Activated T-cell treated with anti-CD3 and anti-CD28 coated beads for 24 hours (primary cell): ENCODE results near the gene CEMIP.

Experiments
- DNase-seq: peaks from one replicate; pipeline ENCODE4 v3.0.0-alpha.2; 2020; ENCODE audit warnings: low read depth

Gene CEMIP

GRCh38 chr15:80890341-80891005 lies 111.3 kb downstream of the CEMIP start:
- DNase-seq, result no peak

DNA sequence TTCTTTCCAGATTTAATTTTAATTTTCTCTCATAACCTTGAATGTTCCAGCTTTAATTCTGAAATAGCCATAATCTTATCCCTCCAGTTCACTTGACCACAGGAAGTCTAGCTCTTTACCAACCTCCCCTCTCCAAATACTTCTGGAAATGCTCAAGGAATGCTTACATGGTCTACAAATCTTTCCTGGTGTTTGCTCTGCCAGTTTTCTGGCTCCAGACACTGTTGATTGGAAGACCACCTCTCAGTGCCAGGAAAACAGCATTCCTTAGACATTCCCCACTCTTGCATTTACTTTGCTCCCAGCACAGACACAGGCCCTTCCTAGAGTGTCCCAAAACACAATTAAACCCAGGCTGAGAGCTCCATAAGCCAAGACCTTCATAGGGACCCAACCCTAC lies 111.8 kb downstream of the CEMIP start:
- no peak for DNase-seq

DNA sequence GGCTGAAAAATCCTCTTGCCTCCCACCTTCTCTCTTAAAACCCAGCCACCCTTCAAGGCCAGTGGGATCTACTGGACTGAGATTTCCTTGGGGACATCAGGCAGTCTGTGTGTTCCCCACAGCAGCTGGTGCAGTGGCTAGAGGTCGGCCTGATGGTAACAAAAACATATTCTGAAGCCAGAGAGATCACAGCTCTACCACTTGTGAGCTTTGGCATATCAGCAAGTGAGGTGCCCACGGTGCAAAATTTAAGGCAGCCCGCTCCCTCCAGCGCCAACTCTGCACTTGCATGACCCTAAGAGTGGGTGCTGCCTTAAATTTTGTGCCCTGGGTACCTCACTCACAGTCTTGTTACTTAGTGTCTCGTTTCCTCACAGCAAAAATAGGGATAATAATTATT lies 113.2 kb downstream of the CEMIP start:
- DNase-seq, result no peak

DNA sequence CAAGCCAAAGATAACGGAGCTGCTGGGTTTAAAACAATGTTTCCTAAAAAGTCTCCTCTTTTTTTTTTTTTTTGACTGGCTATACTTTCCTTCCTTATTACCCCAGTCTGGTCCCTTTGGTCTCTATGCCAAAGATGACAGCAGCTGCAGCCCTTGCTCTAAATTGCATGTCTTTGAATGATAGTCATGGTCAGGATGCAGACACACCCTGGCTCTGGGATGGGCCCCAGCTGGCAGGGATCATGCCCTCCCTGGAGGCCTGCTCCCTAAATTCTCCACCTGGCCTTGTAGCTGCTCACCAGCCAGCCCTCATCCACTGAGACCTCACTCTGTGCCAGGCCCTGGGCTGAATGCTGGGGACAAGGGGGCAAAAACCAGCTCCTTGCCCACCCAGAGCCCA lies 114.6 kb downstream of the CEMIP start:
- DNase-seq, result no peak

GRCh38 chr15:80895091-80895490 lies 115.9 kb downstream of the CEMIP start:
- DNase-seq, result no peak

DNA sequence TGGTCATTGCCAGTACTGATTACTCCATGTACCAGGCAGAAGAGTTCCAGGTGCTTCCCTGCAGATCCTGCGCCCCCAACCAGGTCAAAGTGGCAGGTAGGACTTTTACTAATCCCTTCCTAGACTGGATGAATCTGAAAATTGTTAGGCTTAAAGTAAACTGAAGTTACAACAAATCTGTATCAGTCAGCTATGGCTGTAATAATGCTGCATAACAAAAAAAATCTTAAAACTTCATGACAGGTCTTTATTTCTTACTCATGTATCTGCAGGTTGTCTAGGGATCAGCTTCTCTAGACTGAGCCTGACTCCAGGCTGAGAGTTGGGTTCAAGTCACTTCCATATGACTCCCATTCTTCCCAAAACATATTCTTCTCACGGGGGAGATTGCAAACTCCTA lies 116.8 kb downstream of the CEMIP start:
- DNase-seq, result no peak

- DNase-seq, result no peak
These were observed 118.9 kb downstream of the CEMIP start for GRCh38 chr15:80898040-80898439.

GRCh38 chr15:80902298-80902801 lies 123.2 kb downstream of the CEMIP start:
- DNase-seq, result no peak

GRCh38 chr15:80904998-80905397 lies 125.8 kb downstream of the CEMIP start:
- no peak for DNase-seq

GRCh38 chr15:80906159-80906766 lies 127.1 kb downstream of the CEMIP start:
- DNase-seq, result no peak

GRCh38 chr15:80911821-80912220 lies 132.7 kb downstream of the CEMIP start:
- DNase-seq, result no peak

DNA sequence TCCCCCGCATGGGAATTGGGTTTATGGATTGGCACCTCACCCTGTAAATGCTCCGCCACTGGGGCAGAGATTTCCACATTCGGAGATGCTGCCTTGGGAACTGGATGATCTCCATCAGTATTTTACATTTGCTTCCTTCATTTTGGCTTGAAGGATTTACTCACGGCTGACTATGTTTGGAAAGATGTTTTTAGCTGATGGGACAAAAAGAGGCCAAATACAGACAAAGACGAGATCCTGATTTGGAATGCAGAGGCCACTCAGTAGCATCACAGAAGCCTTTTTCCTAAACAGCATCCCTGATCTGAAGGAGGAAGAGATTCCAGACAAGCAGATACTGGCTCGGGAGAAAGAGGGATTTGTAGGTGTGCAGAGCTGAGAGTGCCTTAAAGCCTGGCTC lies 133.5 kb downstream of the CEMIP start:
- no peak for DNase-seq

DNA sequence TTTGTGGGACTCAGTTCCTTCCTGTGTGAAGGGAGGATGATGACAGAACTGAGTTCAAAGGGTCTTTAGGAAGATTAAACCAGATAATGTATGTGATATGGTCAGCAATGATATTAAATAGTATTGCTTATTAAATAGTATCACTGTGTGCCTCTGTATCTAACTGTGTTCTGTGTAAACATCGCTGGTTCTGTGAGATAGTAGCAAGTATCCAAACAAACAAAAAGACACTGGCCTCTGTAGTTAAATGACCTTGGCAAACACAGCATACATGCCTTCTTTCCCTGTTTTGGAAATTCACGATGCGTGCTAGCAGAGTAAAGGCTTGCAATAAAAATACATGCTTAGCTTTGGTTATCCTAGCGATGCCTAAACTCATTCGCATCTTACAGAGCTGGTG lies 134.4 kb downstream of the CEMIP start:
- no peak for DNase-seq

DNA sequence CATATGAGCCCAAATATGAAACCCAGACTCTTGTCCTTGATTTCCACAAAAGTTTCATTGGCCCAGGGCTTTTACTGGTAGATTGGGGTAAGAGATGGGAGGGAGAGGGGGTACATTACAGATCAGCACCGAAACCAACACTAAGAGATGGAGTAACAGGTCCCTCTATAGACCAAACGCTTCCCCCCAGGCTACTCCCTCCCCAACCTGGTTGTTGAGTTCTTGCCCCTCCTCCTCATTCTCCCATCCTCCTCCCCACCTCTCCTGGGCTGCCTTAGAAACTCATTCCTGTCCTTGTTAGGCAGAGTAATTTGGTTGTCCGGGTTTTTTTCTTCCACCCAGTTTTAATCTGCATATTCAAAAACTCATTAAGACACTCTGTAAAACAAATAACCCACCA lies 136.3 kb downstream of the CEMIP start:
- no peak for DNase-seq

DNA sequence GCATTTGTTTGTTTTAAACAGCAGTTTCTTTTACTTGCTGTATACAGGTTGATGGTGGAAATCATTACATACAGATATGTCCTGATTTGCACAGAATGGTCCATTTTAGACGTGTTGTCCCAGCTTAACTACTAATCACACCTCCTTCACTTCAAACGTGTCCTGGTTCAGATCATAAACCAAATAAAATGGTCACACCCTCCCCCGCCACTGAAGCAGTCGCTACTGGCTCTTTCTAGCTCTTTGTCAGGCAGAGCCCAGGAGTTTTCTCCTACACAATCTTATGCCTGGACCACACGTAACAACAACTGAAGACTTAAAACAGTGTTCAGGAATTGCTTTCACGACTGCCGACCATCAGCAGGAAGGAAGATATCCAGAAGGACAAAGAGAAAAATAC lies 136.9 kb downstream of the CEMIP start:
- DNase-seq, result no peak

GRCh38 chr15:80918196-80918783 lies 139.1 kb downstream of the CEMIP start:
- DNase-seq, result no peak

DNA sequence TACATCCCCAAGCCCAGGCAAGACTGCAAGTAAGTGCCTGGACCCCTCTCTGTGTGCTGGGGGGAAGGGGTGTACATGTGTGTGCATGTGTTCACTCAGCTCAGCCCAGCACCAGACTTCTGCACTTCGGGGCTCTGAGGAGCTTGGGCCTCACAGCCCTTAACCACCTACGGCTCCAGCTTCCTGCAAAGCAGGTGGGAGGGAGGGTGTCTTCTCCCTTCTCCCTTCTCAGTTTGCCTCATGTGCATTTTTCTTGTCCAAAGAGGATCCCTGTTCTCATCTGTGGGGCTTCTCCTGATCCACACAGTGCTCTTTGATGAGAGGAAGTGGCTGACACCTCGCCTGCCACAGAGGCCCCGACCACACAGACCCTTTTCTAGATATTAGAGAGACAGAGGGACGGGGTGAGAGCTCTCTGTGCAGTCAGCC lies 141.1 kb downstream of the CEMIP start:
- no peak for DNase-seq

GRCh38 chr15:80921736-80922410 lies 142.7 kb downstream of the CEMIP start:
- no peak for DNase-seq

DNA sequence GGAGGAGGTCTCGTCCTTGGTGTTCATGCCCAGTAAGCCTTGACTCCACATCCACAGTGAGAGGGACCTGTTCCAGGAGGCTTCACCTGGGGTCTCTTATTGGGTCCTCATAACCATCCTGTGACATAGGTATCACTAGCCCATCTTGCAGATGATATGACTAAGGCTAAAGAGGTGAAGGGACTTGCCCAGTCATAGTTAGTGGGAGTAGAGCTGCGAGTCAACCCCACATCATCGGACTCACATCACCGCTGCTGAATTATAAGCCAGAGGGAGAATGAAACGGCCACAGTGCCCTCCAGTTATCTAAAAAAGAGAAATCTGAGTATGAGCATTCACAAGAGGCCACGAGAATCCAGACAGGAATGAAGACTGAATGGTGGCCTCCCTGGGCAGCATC lies 144.5 kb downstream of the CEMIP start:
- DNase-seq, result no peak

- no peak for DNase-seq
These were observed 145.1 kb downstream of the CEMIP start for GRCh38 chr15:80924278-80924677.

- no peak for DNase-seq
These were observed 146.5 kb downstream of the CEMIP start for GRCh38 chr15:80925597-80926059.

DNA sequence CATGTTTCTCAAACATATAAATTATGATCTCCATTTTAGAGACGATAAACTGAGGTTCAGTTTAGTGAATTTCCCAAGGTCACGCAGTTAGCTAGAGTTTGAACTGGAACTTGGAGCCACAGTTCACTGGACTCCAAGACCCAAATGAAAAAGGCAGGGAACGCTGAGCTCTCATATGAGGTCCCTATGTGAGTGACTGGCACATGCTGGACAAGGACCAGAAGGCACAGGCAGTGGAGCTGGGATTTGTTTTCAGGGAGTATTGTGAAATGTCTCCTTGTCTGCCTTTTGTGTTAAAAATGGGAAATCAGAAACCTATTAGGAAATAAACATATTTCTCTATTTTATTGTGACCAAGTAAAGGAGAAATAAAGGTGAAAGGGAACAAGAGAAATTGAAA lies 147.0 kb downstream of the CEMIP start:
- no peak for DNase-seq

- DNase-seq, result no peak
These were observed 150.1 kb downstream of the CEMIP start for GRCh38 chr15:80929225-80929624.
